H54 (cell line): ENCODE data around the gene ZNF275.
"Not testable (repeated sequence)": the region's sequence is repeated elsewhere in the genome, so short reads cannot be mapped to it uniquely, and the experiment has no call there.

Experiments used
- DNase-seq: peaks from one replicate; pipeline ENCODE4 v3.0.0; 2011; ENCODE audit warnings: low spot score, mixed read lengths; ENCODE audit not compliant: insufficient read length
- FAIRE-seq: peaks from 3 replicates; lab custom pipeline; 2011; peaks lifted over from hg19 to GRCh38; lab: Jason Lieb, UNC
- POLR2A ChIP-seq: IDR thresholded peaks from 2 replicates; pipeline ENCODE4 v1.6.1; 2011; ENCODE audit warnings: low read depth, mild to moderate bottlenecking, low read length

ZNF275 gene

GRCh38 chrX:153381684-153382532 is 48.0 kb downstream of the ZNF275 start:
- TF ChIP-seq POLR2A: no peak
- DNase-seq (no peak), FAIRE-seq (no peak)

GRCh38 chrX:153382563-153383482 is 48.9 kb downstream of the ZNF275 start:
- TF ChIP-seq POLR2A: no peak
- FAIRE-seq: no peak
- no peak for DNase-seq

GRCh38 chrX:153384390-153384789 is 50.4 kb downstream of the ZNF275 start:
- TF ChIP-seq POLR2A: no peak
- no peak for FAIRE-seq
- no peak for DNase-seq

- DNase-seq, FAIRE-seq: not testable (repeated sequence)
Measured at GRCh38 chrX:153384973-153385372, 51.0 kb downstream of the ZNF275 start.

GRCh38 chrX:153386097-153386496 is 52.1 kb downstream of the ZNF275 start:
- no peak for FAIRE-seq

GRCh38 chrX:153387345-153387744 is 53.4 kb downstream of the ZNF275 start:
- DNase-seq: no peak
- no peak for TF ChIP-seq POLR2A
- no peak for FAIRE-seq

More at GRCh38 chrX:153386097-153386496, 52.1 kb downstream of the ZNF275 start:
- TF ChIP-seq POLR2A: no peak
- no peak for DNase-seq

GRCh38 chrX:153387987-153388721 is 54.2 kb downstream of the ZNF275 start:
- no peak for DNase-seq
- no peak for TF ChIP-seq POLR2A
- FAIRE-seq: no peak

- FAIRE-seq (no peak), DNase-seq (no peak)
- TF ChIP-seq POLR2A: no peak
Measured at GRCh38 chrX:153388722-153389459, 54.9 kb downstream of the ZNF275 start.

GRCh38 chrX:153389460-153389768 is 55.5 kb downstream of the ZNF275 start:
- FAIRE-seq, DNase-seq: not testable (repeated sequence)

- DNase-seq (no peak), FAIRE-seq (no peak)
- no peak for TF ChIP-seq POLR2A
Measured at GRCh38 chrX:153392642-153393321, 58.8 kb downstream of the ZNF275 start.

- TF ChIP-seq POLR2A: no peak
- DNase-seq (no peak), FAIRE-seq (no peak)
Measured at GRCh38 chrX:153394612-153395011, 60.7 kb downstream of the ZNF275 start.

- FAIRE-seq: no peak
- TF ChIP-seq POLR2A: no peak
- DNase-seq: no peak
Measured at GRCh38 chrX:153395613-153396319, 61.8 kb downstream of the ZNF275 start.
